HEK293 (cell line): ENCODE results near the gene NUDCD3.
A peak's percentile ranks its signal among the peaks of the same experiment; 100 is the strongest.

ENCODE experiments used
- CTCF ChIA-PET: fragments of 350-600 bp; formaldehyde crosslinking; extraction: SDS; loops from one replicate; lab custom pipeline; 2021; ENCODE audit warnings: antibody characterized with exemption; lab: Yijun Ruan, JAX
- POLR2A ChIA-PET: fragments of 300-600 bp; formaldehyde crosslinking; extraction: SDS; loops from one replicate; lab custom pipeline; 2020; ENCODE audit warnings: antibody characterized with exemption, inconsistent platforms; lab: Yijun Ruan, JAX
- H3K27ac ChIP-seq: fragments of 200-500 bp; sonication (Bioruptor generic); 2 replicates; pipeline ENCODE4 v1.5.1; 2014; ENCODE audit warnings: low read depth, low read length, control low read depth, inconsistent platforms; ENCODE audit errors: extremely low read depth
- H3K36me3 ChIP-seq, 2 experiments: fragments of 200-500 bp in 1 of 2; sonication (Bioruptor generic) in 1 of 2; 1 replicate in 1 of 2; 2 replicates in 1 of 2; pipeline ENCODE4 v1.5.1; 2014 to 2017; ENCODE audit warnings: inconsistent platforms in 2 of 2, low read length in 2 of 2; ENCODE audit not compliant: control insufficient read depth in 2 of 2, insufficient read depth in 1 of 2
- H3K4me1 ChIP-seq: fragments of 200-500 bp; sonication (Bioruptor generic); 2 replicates; pipeline ENCODE4 v1.5.1; 2014; ENCODE audit warnings: mild to moderate bottlenecking, low read length, inconsistent platforms; ENCODE audit not compliant: control insufficient read depth, insufficient read depth
- H3K4me3 ChIP-seq: 2 replicates; pipeline ENCODE4 v1.5.1; 2011; ENCODE audit warnings: low read depth, mild to moderate bottlenecking, control low read depth, low read length, moderate library complexity
- H3K9me3 ChIP-seq: fragments of 200-500 bp; sonication (Bioruptor generic); 2 replicates; pipeline ENCODE4 v1.5.1; 2014; ENCODE audit warnings: low read depth, low read length, inconsistent platforms; ENCODE audit not compliant: control insufficient read depth, insufficient read depth
- BCL6B ChIP-seq: fragments of 450-650 bp; formaldehyde crosslinking; IDR thresholded peaks from 2 replicates; pipeline ENCODE4 v1.5.1; 2017; ENCODE audit warnings: missing biosample characterization, missing genetic modification characterization
- SCRT2 ChIP-seq: fragments of 450-650 bp; formaldehyde crosslinking; IDR thresholded peaks from 2 replicates; pipeline ENCODE4 v1.5.1; 2016; ENCODE audit warnings: missing biosample characterization, missing genetic modification characterization
- SETDB1 ChIP-seq: IDR thresholded peaks from one replicate; pipeline ENCODE4 v1.6.1; 2017; ENCODE audit warnings: mild to moderate bottlenecking, low read length, moderate library complexity, mixed read lengths; ENCODE audit not compliant: insufficient read length
- SP3 ChIP-seq: fragments of 450-650 bp; formaldehyde crosslinking; IDR thresholded peaks from 2 replicates; pipeline ENCODE4 v1.5.1; 2016; ENCODE audit warnings: missing biosample characterization, missing genetic modification characterization
- ZNF114 ChIP-seq: fragments of 450-650 bp; formaldehyde crosslinking; IDR thresholded peaks from 2 replicates; pipeline ENCODE4 v1.5.0; 2017; ENCODE audit warnings: missing biosample characterization, missing genetic modification characterization
- ZNF16 ChIP-seq: fragments of 450-650 bp; formaldehyde crosslinking; IDR thresholded peaks from 2 replicates; pipeline ENCODE4 v1.5.1; 2016; ENCODE audit warnings: low read depth, missing biosample characterization, missing genetic modification characterization
- ZNF184 ChIP-seq: fragments of 450-650 bp; IDR thresholded peaks from 2 replicates; pipeline ENCODE4 v1.5.1; 2018; ENCODE audit warnings: missing biosample characterization, mild to moderate bottlenecking, missing genetic modification characterization
- ZNF311 ChIP-seq: fragments of 450-650 bp; formaldehyde crosslinking; IDR thresholded peaks from 2 replicates; pipeline ENCODE4 v1.5.1; 2017; ENCODE audit warnings: missing biosample characterization, missing genetic modification characterization, borderline replicate concordance
- ZNF362 ChIP-seq: fragments of 450-650 bp; formaldehyde crosslinking; IDR thresholded peaks from 2 replicates; pipeline ENCODE4 v1.5.1; 2016; ENCODE audit warnings: missing biosample characterization, missing genetic modification characterization
- ZNF561 ChIP-seq: fragments of 450-650 bp; IDR thresholded peaks from 2 replicates; pipeline ENCODE4 v1.5.1; 2018; ENCODE audit warnings: missing biosample characterization, missing genetic modification characterization, borderline replicate concordance
- ZNF600 ChIP-seq: fragments of 450-650 bp; formaldehyde crosslinking; IDR thresholded peaks from 2 replicates; pipeline ENCODE4 v1.5.1; 2016; ENCODE audit warnings: missing biosample characterization, missing genetic modification characterization
- ZNF777 ChIP-seq: fragments of 450-650 bp; formaldehyde crosslinking; IDR thresholded peaks from 2 replicates; pipeline ENCODE4 v1.5.1; 2017; ENCODE audit warnings: missing biosample characterization, missing genetic modification characterization, borderline replicate concordance
- TF ChIP-seq, protein P1 (sequence below): fragments of 450-650 bp; formaldehyde crosslinking; IDR thresholded peaks from 2 replicates; pipeline ENCODE4 v1.5.1; 2016; ENCODE audit warnings: missing biosample characterization, missing genetic modification characterization
- TF ChIP-seq, protein P2 (sequence below): fragments of 450-650 bp; formaldehyde crosslinking; IDR thresholded peaks from 2 replicates; pipeline ENCODE4 v1.5.1; 2016; ENCODE audit warnings: missing biosample characterization, missing genetic modification characterization
- TF ChIP-seq, protein P3 (sequence below): fragments of 450-650 bp; formaldehyde crosslinking; IDR thresholded peaks from 2 replicates; pipeline ENCODE4 v1.5.1; 2016; ENCODE audit warnings: missing biosample characterization, missing genetic modification characterization
- TF ChIP-seq, protein P4 (sequence below): fragments of 450-650 bp; formaldehyde crosslinking; IDR thresholded peaks from 2 replicates; pipeline ENCODE4 v1.5.1; 2016; ENCODE audit warnings: missing biosample characterization, missing genetic modification characterization

Gene NUDCD3

DNA sequence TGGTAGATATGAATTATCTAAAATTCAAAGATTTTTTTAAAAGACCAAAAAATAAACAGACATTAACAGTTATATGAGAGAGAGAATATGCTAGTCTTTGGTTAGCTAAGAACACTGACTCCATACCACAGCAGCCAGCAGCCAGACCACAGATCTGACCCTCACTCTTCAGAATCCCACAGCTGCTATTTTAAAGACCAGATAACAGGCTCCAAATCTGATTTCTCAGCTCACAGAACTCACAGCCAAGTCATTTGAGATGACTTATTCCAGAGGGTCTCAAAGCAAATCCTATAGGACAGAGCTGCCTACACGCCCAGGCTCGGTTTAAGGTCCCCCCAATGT is 20.4 kb downstream of the NUDCD3 start (continued):
- TF ChIP-seq, protein P1, sequence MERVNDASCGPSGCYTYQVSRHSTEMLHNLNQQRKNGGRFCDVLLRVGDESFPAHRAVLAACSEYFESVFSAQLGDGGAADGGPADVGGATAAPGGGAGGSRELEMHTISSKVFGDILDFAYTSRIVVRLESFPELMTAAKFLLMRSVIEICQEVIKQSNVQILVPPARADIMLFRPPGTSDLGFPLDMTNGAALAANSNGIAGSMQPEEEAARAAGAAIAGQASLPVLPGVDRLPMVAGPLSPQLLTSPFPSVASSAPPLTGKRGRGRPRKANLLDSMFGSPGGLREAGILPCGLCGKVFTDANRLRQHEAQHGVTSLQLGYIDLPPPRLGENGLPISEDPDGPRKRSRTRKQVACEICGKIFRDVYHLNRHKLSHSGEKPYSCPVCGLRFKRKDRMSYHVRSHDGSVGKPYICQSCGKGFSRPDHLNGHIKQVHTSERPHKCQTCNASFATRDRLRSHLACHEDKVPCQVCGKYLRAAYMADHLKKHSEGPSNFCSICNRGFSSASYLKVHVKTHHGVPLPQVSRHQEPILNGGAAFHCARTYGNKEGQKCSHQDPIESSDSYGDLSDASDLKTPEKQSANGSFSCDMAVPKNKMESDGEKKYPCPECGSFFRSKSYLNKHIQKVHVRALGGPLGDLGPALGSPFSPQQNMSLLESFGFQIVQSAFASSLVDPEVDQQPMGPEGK (tag by site-specific recombination): no peak
- TF ChIP-seq ZNF777 (tag by site-specific recombination) (no peak), BCL6B (tag by site-specific recombination) (no peak), ZNF600 (tag by site-specific recombination) (no peak), ZNF114 (tag by site-specific recombination) (no peak), ZNF561 (no peak), ZNF311 (tag by site-specific recombination) (no peak)
- TF ChIP-seq, protein P2, sequence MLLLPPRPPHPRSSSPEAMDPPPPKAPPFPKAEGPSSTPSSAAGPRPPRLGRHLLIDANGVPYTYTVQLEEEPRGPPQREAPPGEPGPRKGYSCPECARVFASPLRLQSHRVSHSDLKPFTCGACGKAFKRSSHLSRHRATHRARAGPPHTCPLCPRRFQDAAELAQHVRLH (tag by site-specific recombination): no peak

DNA sequence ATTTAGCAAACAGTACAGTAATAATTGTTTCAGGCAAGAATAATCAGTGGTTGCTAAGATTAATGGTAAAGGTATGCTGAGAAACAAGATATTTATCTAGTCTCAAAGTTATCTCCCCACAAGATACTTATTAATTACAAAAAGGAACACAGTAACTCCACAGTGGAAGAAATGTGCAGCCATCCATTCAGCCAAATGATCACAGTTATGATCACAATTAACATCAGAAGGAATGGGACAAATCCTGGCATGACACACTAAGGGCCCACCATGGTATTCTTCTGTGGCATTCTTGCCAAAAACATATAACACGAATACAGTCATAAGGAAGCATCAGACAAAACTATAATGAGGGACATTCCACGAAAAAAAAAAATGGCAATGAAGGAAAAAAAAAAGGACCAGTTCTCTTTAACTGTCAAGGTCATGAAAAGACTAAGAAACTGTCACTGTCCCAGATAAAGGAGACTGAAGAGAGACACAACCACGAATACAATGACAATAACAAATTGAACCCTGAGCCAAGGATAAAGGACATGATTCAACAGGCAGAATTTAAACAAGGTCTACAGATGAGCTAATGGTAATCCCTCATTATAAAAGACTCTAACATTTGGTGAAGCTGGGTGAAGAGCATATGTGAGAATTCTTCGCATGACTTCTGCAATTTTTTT is 20.9 kb downstream of the NUDCD3 start:
- H3K9me3 ChIP-seq: no peaks in the 10 kb centered on the region
- ChIA-PET CTCF (interaction anchor here (0.6 to 1.0 kb wide), 3 partner anchors 53 to 229 kb away, joined by 3 to 5 read pairs (median 3); no protein-coding TSS in a partner anchor), POLR2A (no interaction called here)
- TF ChIP-seq ZNF184 (tag by site-specific recombination) (no peak), SP3 (tag by site-specific recombination) (no peak), ZNF362 (peak; percentile 48; the same call in 1 of the 2 replicates), SCRT2 (tag by site-specific recombination) (peak; percentile 37; the same call in 1 of the 2 replicates), ZNF16 (tag by site-specific recombination) (no peak), SETDB1 (no peak)
- TF ChIP-seq, protein P3, sequence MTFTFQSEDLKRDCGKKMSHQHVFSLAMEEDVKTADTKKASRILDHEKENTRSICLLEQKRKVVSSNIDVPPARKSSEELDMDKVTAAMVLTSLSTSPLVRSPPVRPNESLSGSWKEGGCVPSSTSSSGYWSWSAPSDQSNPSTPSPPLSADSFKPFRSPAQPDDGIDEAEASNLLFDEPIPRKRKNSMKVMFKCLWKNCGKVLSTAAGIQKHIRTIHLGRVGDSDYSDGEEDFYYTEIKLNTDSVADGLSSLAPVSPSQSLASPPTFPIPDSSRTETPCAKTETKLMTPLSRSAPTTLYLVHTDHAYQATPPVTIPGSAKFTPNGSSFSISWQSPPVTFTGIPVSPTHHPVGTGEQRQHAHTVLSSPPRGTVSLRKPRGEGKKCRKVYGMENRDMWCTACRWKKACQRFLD (tag by site-specific recombination): no peak
- TF ChIP-seq, protein P4, sequence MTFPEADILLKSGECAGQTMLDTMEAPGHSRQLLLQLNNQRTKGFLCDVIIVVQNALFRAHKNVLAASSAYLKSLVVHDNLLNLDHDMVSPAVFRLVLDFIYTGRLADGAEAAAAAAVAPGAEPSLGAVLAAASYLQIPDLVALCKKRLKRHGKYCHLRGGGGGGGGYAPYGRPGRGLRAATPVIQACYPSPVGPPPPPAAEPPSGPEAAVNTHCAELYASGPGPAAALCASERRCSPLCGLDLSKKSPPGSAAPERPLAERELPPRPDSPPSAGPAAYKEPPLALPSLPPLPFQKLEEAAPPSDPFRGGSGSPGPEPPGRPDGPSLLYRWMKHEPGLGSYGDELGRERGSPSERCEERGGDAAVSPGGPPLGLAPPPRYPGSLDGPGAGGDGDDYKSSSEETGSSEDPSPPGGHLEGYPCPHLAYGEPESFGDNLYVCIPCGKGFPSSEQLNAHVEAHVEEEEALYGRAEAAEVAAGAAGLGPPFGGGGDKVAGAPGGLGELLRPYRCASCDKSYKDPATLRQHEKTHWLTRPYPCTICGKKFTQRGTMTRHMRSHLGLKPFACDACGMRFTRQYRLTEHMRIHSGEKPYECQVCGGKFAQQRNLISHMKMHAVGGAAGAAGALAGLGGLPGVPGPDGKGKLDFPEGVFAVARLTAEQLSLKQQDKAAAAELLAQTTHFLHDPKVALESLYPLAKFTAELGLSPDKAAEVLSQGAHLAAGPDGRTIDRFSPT (tag by site-specific recombination): no peak
- no peak overlapping the region for H3K27ac ChIP-seq
- peaks cover 19 to 53% of the 10 kb centered on the region in 2 experiments; a peak in 2 of 3 replicates for H3K36me3 ChIP-seq
- peaks cover 5% of the 10 kb centered on the region for H3K4me1 ChIP-seq
- H3K4me3 ChIP-seq: no peak overlapping the region
